Right cardiac atrium (tissue), 5 donors: ENCODE data around the gene LPIN2. TPM values are rescaled to one million over a fixed set of nuclear protein-coding genes. Genes with fewer than 3 reads are reported as not detected.
"Not testable (repeated sequence)": the region's sequence is repeated elsewhere in the genome, so short reads cannot be mapped to it uniquely, and the experiment has no call there.

Experiments used
- ATAC-seq, 2 donors: fragments of 200-7000 bp; cut with Tn5 transposase; one replicate each; pipeline versions ENCODE4 v1.8.0 to v1.9.1; 2020; ENCODE audit warnings: moderate library complexity in 2 of 2, mild to moderate bottlenecking in 1 of 2
- DNase-seq, 3 donors: peaks; one replicate each; pipeline ENCODE4 v3.0.0-alpha.2; 2020
- H3K27ac ChIP-seq: one replicate; pipeline ENCODE4 v1.5.1; 2013; ENCODE audit warnings: mild to moderate bottlenecking, low read length, control low read depth, moderate library complexity
- H3K27me3 ChIP-seq: one replicate; pipeline ENCODE4 v1.6.1; 2013; ENCODE audit not compliant: control insufficient read depth, insufficient read depth
- H3K4me1 ChIP-seq: one replicate; pipeline ENCODE4 v1.6.1; 2013; ENCODE audit warnings: low read length; ENCODE audit not compliant: control insufficient read depth, insufficient read depth
- H3K4me3 ChIP-seq: one replicate; pipeline ENCODE4 v1.5.1; 2013; ENCODE audit warnings: low read length, control low read depth
- H3K9me3 ChIP-seq: one replicate; pipeline ENCODE4 v1.6.1; 2013; ENCODE audit warnings: low read length; ENCODE audit not compliant: control insufficient read depth
- WGBS: extraction: QIAGEN DNeasy Blood & Tissue Kit; methylation state at CpG from one replicate; pipeline ENCODE4 v1.1.7; 2013; 5-methylcytosine and 5-hydroxymethylcytosine counted together
- intact Hi-C, 4 donors: fragments of 100-400 bp; cut with DNase I; formaldehyde crosslinking; loops; one replicate each; pipeline versions ENCODE4 v1.11.0 to v1.14.0; 2022 to 2023
- polyA plus RNA-seq: library from polyadenylated mRNA; stranded (reverse); fragments of 200-250 nt; gene quantifications from one replicate; pipeline ENCODE4 v1.2.3, GENCODE V29; 2013
- total RNA-seq, 4 donors: library from RNA; stranded (reverse); fragmentation: NEBNext Ultra II Directional; extraction: Animal tissue kit (Norgen Biotek cat#: 25700); gene quantifications; one replicate each; pipeline ENCODE4 v1.2.1, GENCODE V29; 2021
- donor health status: healthy with polysubstance abuse.
- donor health status: DM: no; HTN: yes; CAD: no.
- donor health status: DM: no; HTN: no; CAD: no.
- donor health status: DM: no; HTN: yes; CAD: no; lungs with severe emphysema.
- donor health status: DM: yes; HTN: yes; CAD: no.

The LPIN2 gene
- total and polyA plus RNA-seq, 5 donors: 5.0 to 18.1 (median 13.5) TPM

DNA sequence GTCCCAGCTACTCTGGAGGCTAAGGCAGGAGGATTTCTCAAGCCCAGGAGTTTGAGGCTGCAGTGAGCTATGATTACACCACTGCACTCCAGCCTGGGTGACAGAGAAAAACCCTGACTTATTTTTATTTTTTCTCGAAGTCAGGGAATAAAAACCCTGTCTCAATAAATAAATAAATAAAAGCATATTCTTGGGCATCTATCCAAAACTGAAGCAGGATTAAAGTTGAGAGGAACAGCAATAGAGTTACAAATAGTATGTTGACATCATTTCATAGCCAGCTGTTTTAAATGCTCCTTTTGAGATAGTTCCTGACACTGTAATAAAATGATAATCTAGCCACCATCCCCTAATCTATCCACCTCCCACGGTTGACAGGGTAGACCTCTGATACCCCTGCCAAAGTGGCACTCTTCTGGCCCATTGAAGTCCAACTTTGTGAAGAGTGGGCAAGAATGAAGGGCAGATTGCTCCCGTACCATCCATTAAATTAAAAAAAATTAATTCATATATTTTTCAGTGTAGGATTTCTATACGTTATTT is 42.3 kb upstream of the LPIN2 start:
- intact Hi-C loops: loop anchor here in 1 of 4 donors (5.0 kb wide), 1 partner anchor 43 kb away; the partner anchor contains the start of gene LPIN2
- ATAC-seq (no peak), DNase-seq (no peak)
- Histone ChIP-seq H3K27me3 (no peaks in the 10 kb centered on the region), H3K4me1 (no peaks in the 10 kb centered on the region), H3K9me3 (no peaks in the 10 kb centered on the region), H3K27ac (no peak overlapping the region), H3K4me3 (no peak overlapping the region)
- 47% methylated on average over 4 of the region's 4 CpGs for WGBS

DNA sequence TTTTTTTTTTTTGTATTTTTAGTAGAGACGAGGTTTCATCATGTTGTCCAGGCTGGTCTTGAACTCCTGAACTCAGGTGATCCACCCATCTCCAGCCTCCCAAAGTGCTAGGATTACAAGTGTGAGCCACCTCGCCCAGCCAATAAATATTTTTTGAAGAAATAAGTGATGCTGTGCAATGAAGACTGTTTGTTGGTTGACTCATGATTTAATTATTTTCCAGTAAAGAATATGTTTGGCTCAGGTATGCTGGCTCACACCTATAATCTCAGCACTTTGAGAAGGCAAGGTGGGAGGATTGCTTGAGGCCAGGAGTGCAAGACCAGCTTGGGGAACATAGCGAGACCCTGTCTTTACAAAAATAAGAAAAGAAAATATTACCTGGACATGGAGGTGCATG is 41.8 kb upstream of the LPIN2 start:
- H3K27me3 ChIP-seq: no peaks in the 10 kb centered on the region
- WGBS: 91% methylated on average over 3 of the region's 3 CpGs
- intact Hi-C loops: loop anchor here in 1 of 4 donors (5.0 kb wide), 1 partner anchor 42 kb away; the partner anchor contains the start of gene LPIN2

GRCh38 chr18:3054214-3054613 is 41.3 kb upstream of the LPIN2 start:
- ATAC-seq: no peak
- Histone ChIP-seq H3K27ac (no peak overlapping the region), H3K4me1 (no peaks in the 10 kb centered on the region), H3K4me3 (no peak overlapping the region), H3K9me3 (no peaks in the 10 kb centered on the region), H3K27me3 (no peaks in the 10 kb centered on the region)
- DNase-seq: no peak
- WGBS: 97% methylated on average over 6 of the region's 6 CpGs
- intact Hi-C loops: no loop called here

More for the DNA sequence above, 41.8 kb upstream of the LPIN2 start:
- no peak overlapping the region for H3K27ac ChIP-seq
- H3K4me1 ChIP-seq: no peaks in the 10 kb centered on the region
- no peak for ATAC-seq
- no peaks in the 10 kb centered on the region for H3K9me3 ChIP-seq
- DNase-seq: no peak
- no peak overlapping the region for H3K4me3 ChIP-seq

GRCh38 chr18:3053081-3053480 is 40.1 kb upstream of the LPIN2 start:
- DNase-seq: no peak
- H3K4me1 ChIP-seq: no peaks in the 10 kb centered on the region
- intact Hi-C loops: no loop called here
- no peak overlapping the region for H3K4me3 ChIP-seq
- H3K9me3 ChIP-seq: no peaks in the 10 kb centered on the region
- no peaks in the 10 kb centered on the region for H3K27me3 ChIP-seq
- no peak for ATAC-seq
- no peak overlapping the region for H3K27ac ChIP-seq
- 96% methylated on average over 4 of the region's 4 CpGs for WGBS

- intact Hi-C loops: no loop called here
- no peak overlapping the region for H3K27ac ChIP-seq
- H3K4me3 ChIP-seq: no peak overlapping the region
- no peak for DNase-seq
- H3K9me3 ChIP-seq: no peaks in the 10 kb centered on the region
- no peaks in the 10 kb centered on the region for H3K27me3 ChIP-seq
- H3K4me1 ChIP-seq: no peaks in the 10 kb centered on the region
- ATAC-seq: no peak
- WGBS: 55% methylated on average over 2 of the region's 2 CpGs
Measured at GRCh38 chr18:3052411-3052758, 39.4 kb upstream of the LPIN2 start.

DNA sequence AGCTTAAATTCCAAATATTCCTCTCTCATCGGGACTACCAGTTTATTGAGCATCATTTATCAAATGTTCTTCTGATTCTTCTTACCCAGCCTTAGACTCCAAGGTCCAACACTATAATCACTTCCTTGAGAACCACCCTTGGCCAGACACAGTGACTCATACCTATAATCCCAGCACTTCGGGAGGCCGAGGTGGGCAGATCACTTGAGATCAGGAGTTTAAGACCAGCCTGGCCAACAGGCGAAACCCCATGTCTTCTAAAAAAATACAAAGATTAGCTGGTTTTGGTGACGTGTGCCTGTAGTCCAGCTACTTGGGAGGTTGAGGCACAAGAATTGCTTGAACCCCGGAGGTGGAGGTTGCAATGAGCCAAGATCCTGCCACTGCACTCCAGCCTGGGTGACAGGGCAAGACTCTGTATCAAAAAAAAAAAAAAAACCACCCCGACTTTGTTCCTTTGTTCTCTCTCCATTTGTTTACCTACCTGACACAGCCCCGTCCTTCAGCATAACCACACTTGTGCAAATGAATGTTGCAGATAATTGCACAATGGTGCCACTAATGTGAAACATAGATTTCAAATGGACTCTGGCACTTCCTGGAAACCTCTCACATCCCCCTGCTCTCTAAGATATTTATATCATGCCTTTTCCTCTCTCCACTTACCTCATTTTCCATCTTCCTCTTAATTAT is 38.9 kb upstream of the LPIN2 start:
- intact Hi-C loops: no loop called here
- Histone ChIP-seq H3K27me3 (no peaks in the 10 kb centered on the region), H3K9me3 (no peaks in the 10 kb centered on the region), H3K4me1 (no peaks in the 10 kb centered on the region), H3K27ac (no peak overlapping the region), H3K4me3 (no peak overlapping the region)
- ATAC-seq (peak in 1 of 2 donors; percentile 26), DNase-seq (no peak)
- WGBS: 84% methylated on average over 8 of the region's 8 CpGs

DNA sequence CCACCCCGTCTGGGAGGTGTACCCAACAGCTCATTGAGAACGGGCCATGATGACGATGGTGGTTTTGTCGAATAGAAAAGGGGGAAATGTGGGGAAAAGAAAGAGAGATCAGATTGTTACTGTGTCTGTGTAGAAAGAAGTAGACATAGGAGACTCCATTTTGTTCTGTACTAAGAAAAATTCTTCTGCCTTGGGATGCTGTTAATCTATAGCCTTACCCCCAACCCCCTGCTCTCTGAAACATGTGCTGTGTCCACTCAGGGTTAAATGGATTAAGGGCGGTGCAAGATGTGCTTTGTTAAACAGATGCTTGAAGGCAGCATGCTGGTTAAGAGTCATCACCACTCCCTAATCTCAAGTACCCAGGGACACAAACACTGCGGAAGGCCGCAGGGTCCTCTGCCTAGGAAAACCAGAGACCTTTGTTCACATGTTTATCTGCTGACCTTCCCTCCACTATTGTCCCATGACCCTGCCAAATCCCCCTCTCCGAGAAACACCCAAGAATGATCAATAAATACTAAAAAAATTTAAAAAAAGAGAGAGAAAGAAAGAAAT is 37.0 kb upstream of the LPIN2 start:
- 80% methylated on average over 3 of the region's 8 CpGs for WGBS
- ATAC-seq, H3K4me1 ChIP-seq, intact Hi-C loops, H3K27ac ChIP-seq, H3K9me3 ChIP-seq, H3K4me3 ChIP-seq, H3K27me3 ChIP-seq, DNase-seq: not testable (repeated sequence)

DNA sequence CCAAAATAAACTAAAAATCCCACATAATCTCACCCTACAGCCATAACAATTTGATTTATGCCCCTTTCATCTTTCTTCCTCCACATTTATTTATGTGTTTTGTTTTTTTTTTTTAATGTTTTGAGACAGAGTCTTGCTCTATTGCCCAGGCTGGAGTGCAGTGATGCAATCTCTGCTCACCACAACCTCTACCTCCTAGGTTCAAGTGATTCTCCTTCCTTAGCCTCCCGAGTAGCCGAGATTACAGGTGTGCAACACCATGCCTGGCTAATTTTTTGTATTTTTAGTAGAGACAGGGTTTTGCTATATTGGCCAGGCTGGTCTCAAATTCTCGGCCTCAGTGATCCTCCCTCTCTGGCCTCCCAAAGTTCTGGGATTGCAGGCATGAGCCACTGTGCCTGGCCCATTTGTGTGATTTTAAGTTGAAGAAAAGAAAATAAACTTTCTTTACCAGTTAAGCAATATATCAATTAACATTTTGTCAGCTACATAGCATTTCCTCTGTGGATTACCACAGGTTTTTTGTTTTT is 35.9 kb upstream of the LPIN2 start:
- ATAC-seq: no peak
- Histone ChIP-seq H3K27ac (no peak overlapping the region), H3K9me3 (no peaks in the 10 kb centered on the region), H3K4me3 (no peak overlapping the region), H3K4me1 (no peaks in the 10 kb centered on the region), H3K27me3 (no peaks in the 10 kb centered on the region)
- no peak for DNase-seq
- 94% methylated on average over 3 of the region's 3 CpGs for WGBS
- intact Hi-C loops: no loop called here

- intact Hi-C loops: no loop called here
- DNase-seq: no peak
- Histone ChIP-seq H3K27ac (no peak overlapping the region), H3K4me3 (no peak overlapping the region), H3K4me1 (no peaks in the 10 kb centered on the region), H3K9me3 (no peaks in the 10 kb centered on the region), H3K27me3 (no peaks in the 10 kb centered on the region)
- WGBS: 35% methylated on average over 6 of the region's 6 CpGs
- ATAC-seq: no peak
Measured at GRCh38 chr18:3048121-3048520, 35.2 kb upstream of the LPIN2 start.

- no peaks in the 10 kb centered on the region for H3K4me1 ChIP-seq
- H3K4me3 ChIP-seq: no peak overlapping the region
- intact Hi-C loops: no loop called here
- DNase-seq (no peak), ATAC-seq (no peak)
- no peaks in the 10 kb centered on the region for H3K27me3 ChIP-seq
- WGBS: 84% methylated on average over 4 of the region's 4 CpGs
- no peaks in the 10 kb centered on the region for H3K9me3 ChIP-seq
- no peak overlapping the region for H3K27ac ChIP-seq
Measured at GRCh38 chr18:3046216-3046808, 33.4 kb upstream of the LPIN2 start.
